Nephron (organoid): ENCODE data around the gene SF3A1.
A peak's percentile ranks its signal among the peaks of the same experiment; 100 is the strongest.

Experiments used
- H3K27ac Mint-ChIP-seq, 3 experiments: 2 replicates each; pipeline ENCODE4 v1.8.0; 2020; ENCODE audit warnings: mixed read lengths in 3 of 3, mild to moderate bottlenecking in 2 of 3, moderate library complexity in 1 of 3
- H3K27me3 Mint-ChIP-seq: 2 replicates; pipeline ENCODE4 v1.8.0; 2021; ENCODE audit warnings: low read depth, mild to moderate bottlenecking, moderate library complexity, mixed read lengths
- H3K36me3 Mint-ChIP-seq: 2 replicates; pipeline ENCODE4 v1.8.0; 2020; ENCODE audit warnings: low read depth, mixed read lengths
- H3K4me1 Mint-ChIP-seq: 2 replicates; pipeline ENCODE4 v1.8.0; 2020; ENCODE audit warnings: mixed read lengths
- H3K4me3 Mint-ChIP-seq, 3 experiments: 2 replicates each; pipeline ENCODE4 v1.8.0; 2020; ENCODE audit warnings: mild to moderate bottlenecking in 3 of 3, mixed read lengths in 3 of 3, moderate library complexity in 2 of 3
- H3K9me3 Mint-ChIP-seq: 2 replicates; pipeline ENCODE4 v1.8.0; 2020; ENCODE audit warnings: mixed read lengths
- TF ChIP-seq, protein P1 (sequence below), 3 experiments: fragments of 200-600 bp; sonication (generic); IDR thresholded peaks; one replicate each; pipeline ENCODE4 v1.5.0; 2021; ENCODE audit warnings: antibody characterized with exemption in 3 of 3; ENCODE audit not compliant: unreplicated experiment in 3 of 3

SF3A1 gene

DNA sequence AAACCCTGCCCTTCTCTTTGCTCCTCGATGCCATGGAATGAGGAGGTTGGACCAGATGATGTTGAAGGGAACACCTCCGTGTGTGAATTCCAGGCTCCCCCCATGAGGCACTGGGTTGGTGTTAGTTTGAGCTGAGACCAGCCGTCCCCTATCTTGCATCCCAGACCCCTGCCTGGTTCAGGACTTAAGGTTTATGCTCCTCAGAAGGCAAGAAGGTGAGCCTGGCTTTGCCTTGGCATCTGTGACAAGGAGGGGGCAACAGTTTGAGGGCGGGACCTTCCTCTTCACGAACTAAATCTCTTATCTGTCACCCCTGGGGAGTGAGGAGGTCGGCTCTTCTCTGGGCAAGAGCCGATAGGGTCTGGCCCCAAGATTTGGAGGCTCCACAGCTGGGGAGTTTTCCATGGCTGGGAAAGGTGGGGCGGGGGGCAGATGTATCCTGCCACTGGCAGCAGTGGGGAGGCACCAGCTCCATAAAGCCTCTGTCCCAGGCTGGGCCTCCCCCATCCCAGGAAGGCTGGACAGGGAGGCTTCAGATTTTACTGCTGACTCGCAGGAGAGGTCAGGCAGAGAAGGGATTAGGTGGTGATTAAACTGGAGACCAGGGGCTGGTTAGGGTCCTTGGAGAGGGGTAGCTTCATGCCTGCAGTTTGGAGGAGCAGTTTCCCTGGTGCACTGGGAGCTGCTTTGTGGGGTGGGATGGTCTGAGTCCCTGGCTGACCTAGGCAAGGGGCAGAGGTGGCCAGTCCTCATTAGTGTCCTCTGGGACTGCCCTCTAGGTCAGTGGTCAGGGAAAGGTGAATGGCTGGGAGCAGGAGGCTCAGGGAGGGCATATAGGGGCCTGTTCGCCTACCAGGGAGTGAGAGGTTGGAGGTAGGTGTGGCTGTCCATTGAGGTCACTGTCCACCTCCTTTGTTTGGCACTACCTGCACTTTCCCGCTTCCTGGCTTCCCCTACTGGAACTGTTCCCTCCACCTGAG lies 41.3 kb upstream of the SF3A1 start:
- Mint-ChIP-seq H3K36me3 (no peaks in the 10 kb centered on the region), H3K4me1 (peaks cover 41% of the 10 kb centered on the region), H3K27me3 (peaks cover 11% of the 10 kb centered on the region), H3K27ac (peak overlapping the region in 1 of 3 experiments; percentile 15), H3K4me3 (peak overlapping the region; percentile 79 to 88 (median 86)), H3K9me3 (no peaks in the 10 kb centered on the region)
- TF ChIP-seq, protein P1, sequence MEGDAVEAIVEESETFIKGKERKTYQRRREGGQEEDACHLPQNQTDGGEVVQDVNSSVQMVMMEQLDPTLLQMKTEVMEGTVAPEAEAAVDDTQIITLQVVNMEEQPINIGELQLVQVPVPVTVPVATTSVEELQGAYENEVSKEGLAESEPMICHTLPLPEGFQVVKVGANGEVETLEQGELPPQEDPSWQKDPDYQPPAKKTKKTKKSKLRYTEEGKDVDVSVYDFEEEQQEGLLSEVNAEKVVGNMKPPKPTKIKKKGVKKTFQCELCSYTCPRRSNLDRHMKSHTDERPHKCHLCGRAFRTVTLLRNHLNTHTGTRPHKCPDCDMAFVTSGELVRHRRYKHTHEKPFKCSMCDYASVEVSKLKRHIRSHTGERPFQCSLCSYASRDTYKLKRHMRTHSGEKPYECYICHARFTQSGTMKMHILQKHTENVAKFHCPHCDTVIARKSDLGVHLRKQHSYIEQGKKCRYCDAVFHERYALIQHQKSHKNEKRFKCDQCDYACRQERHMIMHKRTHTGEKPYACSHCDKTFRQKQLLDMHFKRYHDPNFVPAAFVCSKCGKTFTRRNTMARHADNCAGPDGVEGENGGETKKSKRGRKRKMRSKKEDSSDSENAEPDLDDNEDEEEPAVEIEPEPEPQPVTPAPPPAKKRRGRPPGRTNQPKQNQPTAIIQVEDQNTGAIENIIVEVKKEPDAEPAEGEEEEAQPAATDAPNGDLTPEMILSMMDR (IDR thresholded peaks at IDR 0.05; ENCODE audit: unreplicated experiment in 3 of 3) = no peak

DNA sequence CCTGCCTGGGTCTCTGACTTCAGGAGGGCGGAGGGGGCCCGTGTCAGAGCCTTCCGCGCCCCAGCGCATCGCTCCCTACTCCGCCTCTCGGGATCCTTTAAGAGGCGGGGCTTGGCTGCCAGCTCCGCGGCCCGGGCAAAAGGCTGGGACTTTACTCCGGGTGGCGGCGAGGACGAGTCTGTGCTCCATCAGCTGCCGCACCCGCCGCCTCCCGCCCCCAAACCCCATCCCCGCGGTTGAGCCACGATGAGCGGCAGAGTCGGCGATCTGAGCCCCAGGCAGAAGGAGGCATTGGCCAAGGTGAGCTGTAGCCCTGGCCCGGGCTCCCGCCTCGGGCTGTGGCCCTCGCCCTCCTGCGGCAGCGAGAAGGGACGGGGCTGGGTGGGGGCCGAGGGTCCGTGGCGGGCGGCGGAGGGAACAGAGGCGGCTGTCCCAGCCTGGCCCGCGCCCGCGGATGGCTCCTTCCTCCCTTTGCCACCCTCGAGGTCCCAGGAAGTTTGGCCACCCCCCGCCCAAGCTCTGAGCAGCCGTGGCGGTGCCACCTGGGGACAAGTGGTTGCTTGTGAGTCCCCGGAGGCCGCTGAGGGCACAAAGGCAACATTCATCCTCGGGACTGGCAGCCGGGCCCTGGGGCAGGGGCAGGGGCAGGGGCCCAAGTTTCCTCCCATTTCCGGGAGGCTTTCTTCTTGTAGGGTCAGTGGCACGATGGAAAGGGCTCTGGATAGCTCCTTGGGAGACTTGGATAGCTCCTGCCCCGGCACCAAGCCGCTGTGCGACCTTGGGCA lies 40.4 kb upstream of the SF3A1 start, which contains the start of gene SEC14L2:
TSS of gene SEC14L2 (plus strand) at position 148 of the 785 bp plus-strand sequence. CDS start at position 247, 99 bp downstream.
- H3K4me3 Mint-ChIP-seq = peak within 1 kb of the TSS; percentile 81 to 90 (median 90)
- peaks cover 47% of the 10 kb centered on the region for H3K4me1 Mint-ChIP-seq
- peaks cover 11% of the 10 kb centered on the region for H3K27me3 Mint-ChIP-seq
- H3K27ac Mint-ChIP-seq = peak within 1 kb of the TSS in 1 of 3 experiments; percentile 15
- TF ChIP-seq, protein P1 (IDR thresholded peaks at IDR 0.05; ENCODE audit: unreplicated experiment in 3 of 3) = no peak
- H3K36me3 Mint-ChIP-seq = no peaks in the 10 kb centered on the region
- no peaks in the 10 kb centered on the region for H3K9me3 Mint-ChIP-seq

DNA sequence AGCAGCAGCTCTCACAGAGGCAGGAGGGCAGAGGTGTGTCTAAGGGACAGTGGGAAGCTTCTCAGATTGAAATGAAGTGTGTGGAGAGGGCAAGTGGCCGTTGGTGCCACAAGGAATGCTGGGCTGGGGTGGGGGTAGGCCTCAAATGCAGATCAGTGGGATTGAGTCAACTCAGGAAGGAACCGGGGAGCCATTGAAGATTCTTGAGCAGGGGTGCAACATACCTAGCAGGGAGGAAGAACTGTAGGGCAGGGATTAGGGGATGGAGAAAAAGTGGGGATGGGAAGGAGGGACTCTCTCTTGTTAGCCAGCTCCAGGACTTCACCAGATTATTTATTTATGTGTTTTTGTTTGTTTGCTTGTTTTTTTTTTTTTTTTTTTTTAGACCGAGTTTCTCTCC lies 37.2 kb upstream of the SF3A1 start:
- TF ChIP-seq, protein P1 (IDR thresholded peaks at IDR 0.05; ENCODE audit: unreplicated experiment in 3 of 3) = no peak
- peak overlapping the region in 2 of 3 experiments; percentile 3 to 54 for H3K4me3 Mint-ChIP-seq
- H3K9me3 Mint-ChIP-seq = no peaks in the 10 kb centered on the region
- H3K27me3 Mint-ChIP-seq = peaks cover 8% of the 10 kb centered on the region
- peaks cover 48% of the 10 kb centered on the region for H3K4me1 Mint-ChIP-seq
- H3K36me3 Mint-ChIP-seq = no peaks in the 10 kb centered on the region
- H3K27ac Mint-ChIP-seq = peak overlapping the region in 1 of 3 experiments; percentile 48

DNA sequence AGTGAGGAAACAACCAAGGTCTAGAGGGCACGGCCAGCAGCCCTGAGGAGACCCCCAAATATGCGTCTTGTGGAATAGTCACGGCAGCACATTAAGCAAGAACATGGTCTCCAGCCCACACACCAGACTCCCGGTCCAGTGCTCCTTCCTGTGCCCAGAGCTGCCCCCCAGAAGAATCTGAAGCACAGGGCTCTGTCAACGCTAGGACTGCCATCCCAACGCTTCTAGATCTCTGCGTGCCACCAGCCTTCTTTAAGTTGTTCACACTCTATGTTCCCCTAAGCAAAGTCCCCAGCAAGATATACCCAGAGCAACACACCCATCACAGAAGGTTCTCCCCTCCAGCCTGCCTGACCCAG lies 36.6 kb upstream of the SF3A1 start:
- Mint-ChIP-seq H3K4me1 (peaks cover 42% of the 10 kb centered on the region), H3K36me3 (no peaks in the 10 kb centered on the region), H3K27ac (peak overlapping the region; percentile 48 to 85 (median 74)), H3K4me3 (peak overlapping the region in 2 of 3 experiments; percentile 23 to 54), H3K27me3 (peaks cover 5% of the 10 kb centered on the region), H3K9me3 (no peaks in the 10 kb centered on the region)
- TF ChIP-seq, protein P1 (IDR thresholded peaks at IDR 0.05; ENCODE audit: unreplicated experiment in 3 of 3) = no peak

DNA sequence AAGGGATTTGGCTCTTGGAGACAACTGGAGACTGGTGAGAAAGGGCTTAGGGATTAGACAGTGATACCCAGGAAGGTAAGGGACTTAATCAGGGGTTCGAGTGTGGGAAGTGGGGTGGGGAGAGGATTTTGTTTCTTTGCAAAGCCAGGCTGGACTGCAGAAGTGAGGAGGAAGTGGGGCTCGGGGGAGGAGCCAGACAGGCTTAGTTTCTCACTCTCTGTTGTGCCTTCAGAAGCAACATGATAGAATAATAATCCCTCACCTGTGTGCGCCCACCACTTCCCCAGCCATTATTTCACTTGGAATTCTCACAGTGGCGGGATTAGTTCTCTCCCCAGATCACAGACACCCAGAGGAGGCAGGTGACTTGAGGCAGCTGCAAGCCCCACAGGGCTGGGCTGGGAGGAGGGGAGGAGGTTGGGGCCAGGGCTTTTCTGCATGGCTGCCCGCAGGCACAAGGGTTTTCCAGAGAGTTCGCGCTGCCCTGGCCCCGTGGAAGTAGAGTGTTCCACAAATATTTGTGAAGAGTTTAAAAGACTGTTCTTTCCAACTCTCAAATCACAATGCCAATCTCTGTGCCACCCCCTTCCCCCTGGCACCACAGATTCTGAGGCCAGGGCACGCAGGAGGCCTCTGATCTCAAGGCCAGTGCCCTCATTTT lies 36.1 kb upstream of the SF3A1 start:
- H3K4me3 Mint-ChIP-seq = no peak overlapping the region
- peak overlapping the region; percentile 67 to 85 (median 74) for H3K27ac Mint-ChIP-seq
- peaks cover 37% of the 10 kb centered on the region for H3K4me1 Mint-ChIP-seq
- H3K27me3 Mint-ChIP-seq = no peaks in the 10 kb centered on the region
- H3K9me3 Mint-ChIP-seq = no peaks in the 10 kb centered on the region
- TF ChIP-seq, protein P1 (IDR thresholded peaks at IDR 0.05; ENCODE audit: unreplicated experiment in 3 of 3) = no peak
- H3K36me3 Mint-ChIP-seq = no peaks in the 10 kb centered on the region
